SK-N-SH treated with all-trans-retinoic acid at 6 μM for 48 hours (cell line): ENCODE data around the gene FGF18.

Experiments
- ATAC-seq: fragments of 200-7000 bp; cut with Tn5 transposase; 3 replicates; pipeline ENCODE4 v1.9.1; 2020; ENCODE audit warnings: mild to moderate bottlenecking, moderate library complexity
- ARNTL ChIP-seq: fragments of 450-650 bp; formaldehyde crosslinking; IDR thresholded peaks from 2 replicates; pipeline ENCODE4 v1.5.0; 2020; ENCODE audit warnings: low read depth, mild to moderate bottlenecking, moderate library complexity, borderline replicate concordance
- BACH2 ChIP-seq: fragments of 250-450 bp; sonication (Bioruptor Pico); IDR thresholded peaks from 2 replicates; pipeline ENCODE4 v1.9.0; 2021; ENCODE audit warnings: mild to moderate bottlenecking, borderline replicate concordance
- CSDC2 ChIP-seq: fragments of 250-450 bp; sonication (Bioruptor Pico); IDR thresholded peaks from 2 replicates; pipeline ENCODE4 v1.5.0; 2020; ENCODE audit warnings: mild to moderate bottlenecking, moderate library complexity
- ESRRG ChIP-seq: fragments of 250-450 bp; sonication (Bioruptor Pico); IDR thresholded peaks from 2 replicates; pipeline ENCODE4 v1.6.1; 2021; ENCODE audit warnings: mild to moderate bottlenecking
- GLIS3 ChIP-seq: fragments of 250-450 bp; sonication (Bioruptor Pico); IDR thresholded peaks from 2 replicates; pipeline ENCODE4 v1.5.0; 2020; ENCODE audit warnings: mild to moderate bottlenecking, moderate library complexity
- ISL1 ChIP-seq: fragments of 250-450 bp; sonication (Bioruptor Pico); IDR thresholded peaks from 2 replicates; pipeline ENCODE4 v2.1.2; 2022; ENCODE audit warnings: mild to moderate bottlenecking, moderate library complexity
- OSR1 ChIP-seq: fragments of 250-450 bp; sonication (Bioruptor Pico); IDR thresholded peaks from 2 replicates; pipeline ENCODE4 v1.8.0; 2022; ENCODE audit warnings: moderate library complexity, mild to moderate bottlenecking, inconsistent platforms
- PPARA ChIP-seq: fragments of 250-450 bp; sonication (Bioruptor Pico); IDR thresholded peaks from 2 replicates; pipeline ENCODE4 v1.5.0; 2020; ENCODE audit warnings: mild to moderate bottlenecking, borderline replicate concordance
- RARB ChIP-seq: fragments of 250-450 bp; sonication (Bioruptor Pico); IDR thresholded peaks from 2 replicates; pipeline ENCODE4 v1.8.0; 2021; ENCODE audit warnings: mild to moderate bottlenecking, moderate library complexity
- SNAI2 ChIP-seq: fragments of 250-450 bp; sonication (Bioruptor Pico); IDR thresholded peaks from 2 replicates; pipeline ENCODE4 v1.5.0; 2020; ENCODE audit warnings: mild to moderate bottlenecking, moderate library complexity
- TCF4 ChIP-seq: fragments of 250-450 bp; sonication (Bioruptor Pico); IDR thresholded peaks from 2 replicates; pipeline ENCODE4 v1.8.0; 2021; ENCODE audit warnings: mild to moderate bottlenecking, moderate library complexity, borderline replicate concordance
- TOX ChIP-seq: fragments of 250-450 bp; sonication (Bioruptor Pico); IDR thresholded peaks from 2 replicates; pipeline ENCODE4 v1.8.0; 2021; ENCODE audit warnings: mild to moderate bottlenecking, moderate library complexity, borderline replicate concordance
- ZC3H10 ChIP-seq: fragments of 250-450 bp; sonication (Bioruptor Pico); IDR thresholded peaks from 2 replicates; pipeline ENCODE4 v1.5.1; 2021; ENCODE audit warnings: mild to moderate bottlenecking, moderate library complexity
- ZFP3 ChIP-seq: fragments of 250-450 bp; sonication (Bioruptor Pico); IDR thresholded peaks from 2 replicates; pipeline ENCODE4 v1.5.0; 2020; ENCODE audit warnings: mild to moderate bottlenecking, moderate library complexity
- ZFP30 ChIP-seq: fragments of 450-650 bp; formaldehyde crosslinking; IDR thresholded peaks from 2 replicates; pipeline ENCODE4 v1.5.0; 2022; ENCODE audit warnings: mild to moderate bottlenecking, moderate library complexity
- ZNF565 ChIP-seq: fragments of 450-650 bp; formaldehyde crosslinking; conservative IDR thresholded peaks from 2 replicates; pipeline ENCODE4 v1.5.0; 2020; ENCODE audit warnings: low read depth, mild to moderate bottlenecking, moderate library complexity
- ZNF70 ChIP-seq: fragments of 450-650 bp; formaldehyde crosslinking; IDR thresholded peaks from 2 replicates; pipeline ENCODE4 v1.5.0; 2020; ENCODE audit warnings: mild to moderate bottlenecking, moderate library complexity
- ZNF8 ChIP-seq: fragments of 450-650 bp; formaldehyde crosslinking; IDR thresholded peaks from 2 replicates; pipeline ENCODE4 v1.5.0; 2020; ENCODE audit warnings: mild to moderate bottlenecking, moderate library complexity
- TF ChIP-seq, protein P1 (sequence below): fragments of 250-450 bp; sonication (Bioruptor Pico); IDR thresholded peaks from 2 replicates; pipeline ENCODE4 v1.8.0; 2020; ENCODE audit warnings: mild to moderate bottlenecking, moderate library complexity, borderline replicate concordance
- TF ChIP-seq, protein P2 (sequence below): fragments of 250-450 bp; sonication (Bioruptor Pico); IDR thresholded peaks from 2 replicates; pipeline ENCODE4 v1.5.1; 2021; ENCODE audit warnings: mild to moderate bottlenecking, moderate library complexity
- TF ChIP-seq, protein P3 (sequence below): fragments of 250-450 bp; sonication (Bioruptor Pico); IDR thresholded peaks from 2 replicates; pipeline ENCODE4 v1.5.0; 2020; ENCODE audit warnings: mild to moderate bottlenecking, moderate library complexity
- TF ChIP-seq, protein P4 (sequence below): fragments of 250-450 bp; sonication (Bioruptor Pico); IDR thresholded peaks from 2 replicates; pipeline ENCODE4 v1.8.0; 2021; ENCODE audit warnings: low read depth, mild to moderate bottlenecking, moderate library complexity, borderline replicate concordance
- TF ChIP-seq, protein P5 (sequence below): fragments of 250-450 bp; sonication (Bioruptor Pico); IDR thresholded peaks from 2 replicates; pipeline ENCODE4 v1.5.1; 2020; ENCODE audit warnings: low read depth, mild to moderate bottlenecking, moderate library complexity

The FGF18 gene

DNA sequence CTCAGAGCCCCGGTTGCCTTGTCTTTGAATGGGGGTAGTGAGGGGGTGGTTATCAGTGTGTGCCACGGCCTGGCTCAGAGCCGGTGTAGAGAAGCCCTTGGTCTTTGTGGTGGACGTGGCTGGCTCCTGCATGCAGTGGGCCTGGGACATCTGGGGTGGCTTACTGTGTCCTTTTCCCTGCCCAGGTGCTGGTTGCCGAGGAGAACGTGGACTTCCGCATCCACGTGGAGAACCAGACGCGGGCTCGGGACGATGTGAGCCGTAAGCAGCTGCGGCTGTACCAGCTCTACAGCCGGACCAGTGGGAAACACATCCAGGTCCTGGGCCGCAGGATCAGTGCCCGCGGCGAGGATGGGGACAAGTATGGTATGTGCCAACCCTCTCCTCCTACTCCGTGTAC lies 16.5 kb downstream of the FGF18 start:
- ATAC-seq: no peak
- TF ChIP-seq TOX (CRISPR knock-in tag) (no peak), ZC3H10 (no peak), ZNF565 (no peak), GLIS3 (CRISPR knock-in tag) (no peak), ZNF8 (CRISPR knock-in tag) (no peak), ZFP3 (no peak)
- TF ChIP-seq, protein P1, sequence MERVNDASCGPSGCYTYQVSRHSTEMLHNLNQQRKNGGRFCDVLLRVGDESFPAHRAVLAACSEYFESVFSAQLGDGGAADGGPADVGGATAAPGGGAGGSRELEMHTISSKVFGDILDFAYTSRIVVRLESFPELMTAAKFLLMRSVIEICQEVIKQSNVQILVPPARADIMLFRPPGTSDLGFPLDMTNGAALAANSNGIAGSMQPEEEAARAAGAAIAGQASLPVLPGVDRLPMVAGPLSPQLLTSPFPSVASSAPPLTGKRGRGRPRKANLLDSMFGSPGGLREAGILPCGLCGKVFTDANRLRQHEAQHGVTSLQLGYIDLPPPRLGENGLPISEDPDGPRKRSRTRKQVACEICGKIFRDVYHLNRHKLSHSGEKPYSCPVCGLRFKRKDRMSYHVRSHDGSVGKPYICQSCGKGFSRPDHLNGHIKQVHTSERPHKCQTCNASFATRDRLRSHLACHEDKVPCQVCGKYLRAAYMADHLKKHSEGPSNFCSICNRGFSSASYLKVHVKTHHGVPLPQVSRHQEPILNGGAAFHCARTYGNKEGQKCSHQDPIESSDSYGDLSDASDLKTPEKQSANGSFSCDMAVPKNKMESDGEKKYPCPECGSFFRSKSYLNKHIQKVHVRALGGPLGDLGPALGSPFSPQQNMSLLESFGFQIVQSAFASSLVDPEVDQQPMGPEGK (CRISPR knock-in tag): no peak

DNA sequence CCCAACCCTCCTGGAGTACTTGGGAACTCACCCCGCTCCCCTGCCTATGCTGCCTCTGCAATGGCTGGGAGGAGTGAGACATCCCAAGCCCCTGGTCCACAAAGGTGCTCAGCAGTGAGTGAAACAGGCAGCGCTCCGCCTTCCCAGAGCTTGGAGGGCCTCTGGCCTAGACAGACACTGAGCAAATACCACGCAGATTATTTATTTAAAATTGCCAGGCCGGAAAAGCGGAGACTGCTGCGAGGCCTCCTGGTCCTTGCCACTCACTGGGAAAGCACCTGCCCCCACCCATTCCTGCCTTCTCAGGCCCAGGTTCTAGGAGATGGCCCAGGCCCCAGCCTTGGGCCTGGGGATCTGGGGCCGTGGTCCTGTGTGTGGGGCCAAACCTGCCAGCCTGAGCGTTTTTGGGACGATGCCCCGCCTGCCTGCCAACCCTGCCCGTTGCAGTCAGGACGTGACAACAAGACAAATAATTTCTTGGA lies 17.4 kb downstream of the FGF18 start:
- no peak for ATAC-seq
- TF ChIP-seq ISL1 (CRISPR knock-in tag) (no peak), ARNTL (no peak), PPARA (CRISPR knock-in tag) (no peak), OSR1 (no peak), BACH2 (CRISPR knock-in tag) (no peak), ZFP3 (no peak), RARB (CRISPR knock-in tag) (no peak), ESRRG (CRISPR knock-in tag) (no peak), CSDC2 (no peak), TOX (CRISPR knock-in tag) (no peak)

DNA sequence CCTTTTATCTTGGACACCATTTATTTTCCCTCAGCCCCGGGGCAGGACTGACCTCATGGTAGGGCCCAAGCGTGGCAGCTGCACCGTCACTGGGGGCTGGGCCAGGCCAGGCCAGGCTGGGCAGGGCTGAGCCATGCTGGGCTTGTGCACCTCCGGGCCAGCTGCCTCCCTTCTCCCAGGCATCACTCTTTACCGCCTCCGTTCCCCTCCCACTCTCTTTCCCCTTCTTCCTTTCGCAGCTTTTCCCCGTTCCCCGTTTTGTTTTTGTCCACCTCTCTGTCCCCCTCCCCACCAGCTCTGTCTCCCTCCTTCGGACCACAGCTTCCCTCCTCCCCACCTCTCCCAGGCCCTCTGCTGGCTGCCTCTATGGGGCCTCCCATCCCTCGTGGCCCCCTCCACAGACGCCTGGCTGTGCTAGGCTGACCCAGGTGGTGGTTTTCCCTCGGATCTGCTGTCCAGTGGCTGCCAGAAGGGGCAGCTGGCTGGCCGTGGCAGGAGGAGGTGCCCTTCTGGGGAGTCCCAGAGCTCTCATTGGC lies 17.9 kb downstream of the FGF18 start:
- ATAC-seq: no peak
- TF ChIP-seq SNAI2 (CRISPR knock-in tag) (no peak), ARNTL (no peak), CSDC2 (no peak), ZNF8 (CRISPR knock-in tag) (no peak), OSR1 (no peak), ZFP30 (no peak), TOX (CRISPR knock-in tag) (no peak), ISL1 (CRISPR knock-in tag) (no peak), TCF4 (CRISPR knock-in tag) (no peak), BACH2 (CRISPR knock-in tag) (no peak), ZNF70 (no peak), GLIS3 (CRISPR knock-in tag) (no peak), RARB (CRISPR knock-in tag) (no peak)
- TF ChIP-seq, protein P2, sequence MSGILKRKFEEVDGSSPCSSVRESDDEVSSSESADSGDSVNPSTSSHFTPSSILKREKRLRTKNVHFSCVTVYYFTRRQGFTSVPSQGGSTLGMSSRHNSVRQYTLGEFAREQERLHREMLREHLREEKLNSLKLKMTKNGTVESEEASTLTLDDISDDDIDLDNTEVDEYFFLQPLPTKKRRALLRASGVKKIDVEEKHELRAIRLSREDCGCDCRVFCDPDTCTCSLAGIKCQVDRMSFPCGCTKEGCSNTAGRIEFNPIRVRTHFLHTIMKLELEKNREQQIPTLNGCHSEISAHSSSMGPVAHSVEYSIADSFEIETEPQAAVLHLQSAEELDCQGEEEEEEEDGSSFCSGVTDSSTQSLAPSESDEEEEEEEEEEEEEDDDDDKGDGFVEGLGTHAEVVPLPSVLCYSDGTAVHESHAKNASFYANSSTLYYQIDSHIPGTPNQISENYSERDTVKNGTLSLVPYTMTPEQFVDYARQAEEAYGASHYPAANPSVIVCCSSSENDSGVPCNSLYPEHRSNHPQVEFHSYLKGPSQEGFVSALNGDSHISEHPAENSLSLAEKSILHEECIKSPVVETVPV (CRISPR knock-in tag): no peak

DNA sequence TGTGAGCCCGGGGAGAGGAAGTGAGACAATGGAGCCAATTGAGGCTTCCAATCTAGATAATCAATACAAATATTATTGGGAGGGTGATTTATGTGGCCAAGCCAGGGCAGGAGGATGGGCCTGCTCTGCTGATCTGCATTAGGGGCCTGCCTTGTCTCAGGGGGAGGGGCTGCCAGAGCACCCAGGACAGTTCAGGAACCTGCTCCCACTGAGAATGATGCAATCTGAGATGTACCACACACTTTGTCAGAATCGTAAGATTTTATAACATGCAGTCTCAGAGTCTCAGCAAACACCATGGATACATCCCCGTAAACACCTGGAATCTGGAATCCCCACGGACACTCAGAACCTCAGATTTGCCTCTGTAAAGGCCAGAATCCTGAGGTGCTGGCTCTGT lies 19.3 kb downstream of the FGF18 start:
- ATAC-seq: no peak
- no peak for TF ChIP-seq ZFP30
- TF ChIP-seq, protein P3, sequence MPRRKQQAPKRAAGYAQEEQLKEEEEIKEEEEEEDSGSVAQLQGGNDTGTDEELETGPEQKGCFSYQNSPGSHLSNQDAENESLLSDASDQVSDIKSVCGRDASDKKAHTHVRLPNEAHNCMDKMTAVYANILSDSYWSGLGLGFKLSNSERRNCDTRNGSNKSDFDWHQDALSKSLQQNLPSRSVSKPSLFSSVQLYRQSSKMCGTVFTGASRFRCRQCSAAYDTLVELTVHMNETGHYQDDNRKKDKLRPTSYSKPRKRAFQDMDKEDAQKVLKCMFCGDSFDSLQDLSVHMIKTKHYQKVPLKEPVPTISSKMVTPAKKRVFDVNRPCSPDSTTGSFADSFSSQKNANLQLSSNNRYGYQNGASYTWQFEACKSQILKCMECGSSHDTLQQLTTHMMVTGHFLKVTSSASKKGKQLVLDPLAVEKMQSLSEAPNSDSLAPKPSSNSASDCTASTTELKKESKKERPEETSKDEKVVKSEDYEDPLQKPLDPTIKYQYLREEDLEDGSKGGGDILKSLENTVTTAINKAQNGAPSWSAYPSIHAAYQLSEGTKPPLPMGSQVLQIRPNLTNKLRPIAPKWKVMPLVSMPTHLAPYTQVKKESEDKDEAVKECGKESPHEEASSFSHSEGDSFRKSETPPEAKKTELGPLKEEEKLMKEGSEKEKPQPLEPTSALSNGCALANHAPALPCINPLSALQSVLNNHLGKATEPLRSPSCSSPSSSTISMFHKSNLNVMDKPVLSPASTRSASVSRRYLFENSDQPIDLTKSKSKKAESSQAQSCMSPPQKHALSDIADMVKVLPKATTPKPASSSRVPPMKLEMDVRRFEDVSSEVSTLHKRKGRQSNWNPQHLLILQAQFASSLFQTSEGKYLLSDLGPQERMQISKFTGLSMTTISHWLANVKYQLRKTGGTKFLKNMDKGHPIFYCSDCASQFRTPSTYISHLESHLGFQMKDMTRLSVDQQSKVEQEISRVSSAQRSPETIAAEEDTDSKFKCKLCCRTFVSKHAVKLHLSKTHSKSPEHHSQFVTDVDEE (CRISPR knock-in tag): no peak
- TF ChIP-seq, protein P4, sequence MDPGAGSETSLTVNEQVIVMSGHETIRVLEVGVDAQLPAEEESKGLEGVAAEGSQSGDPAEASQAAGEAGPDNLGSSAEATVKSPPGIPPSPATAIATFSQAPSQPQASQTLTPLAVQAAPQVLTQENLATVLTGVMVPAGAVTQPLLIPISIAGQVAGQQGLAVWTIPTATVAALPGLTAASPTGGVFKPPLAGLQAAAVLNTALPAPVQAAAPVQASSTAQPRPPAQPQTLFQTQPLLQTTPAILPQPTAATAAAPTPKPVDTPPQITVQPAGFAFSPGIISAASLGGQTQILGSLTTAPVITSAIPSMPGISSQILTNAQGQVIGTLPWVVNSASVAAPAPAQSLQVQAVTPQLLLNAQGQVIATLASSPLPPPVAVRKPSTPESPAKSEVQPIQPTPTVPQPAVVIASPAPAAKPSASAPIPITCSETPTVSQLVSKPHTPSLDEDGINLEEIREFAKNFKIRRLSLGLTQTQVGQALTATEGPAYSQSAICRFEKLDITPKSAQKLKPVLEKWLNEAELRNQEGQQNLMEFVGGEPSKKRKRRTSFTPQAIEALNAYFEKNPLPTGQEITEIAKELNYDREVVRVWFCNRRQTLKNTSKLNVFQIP (CRISPR knock-in tag): no peak
- TF ChIP-seq SNAI2 (CRISPR knock-in tag): no peak
- TF ChIP-seq, protein P5, sequence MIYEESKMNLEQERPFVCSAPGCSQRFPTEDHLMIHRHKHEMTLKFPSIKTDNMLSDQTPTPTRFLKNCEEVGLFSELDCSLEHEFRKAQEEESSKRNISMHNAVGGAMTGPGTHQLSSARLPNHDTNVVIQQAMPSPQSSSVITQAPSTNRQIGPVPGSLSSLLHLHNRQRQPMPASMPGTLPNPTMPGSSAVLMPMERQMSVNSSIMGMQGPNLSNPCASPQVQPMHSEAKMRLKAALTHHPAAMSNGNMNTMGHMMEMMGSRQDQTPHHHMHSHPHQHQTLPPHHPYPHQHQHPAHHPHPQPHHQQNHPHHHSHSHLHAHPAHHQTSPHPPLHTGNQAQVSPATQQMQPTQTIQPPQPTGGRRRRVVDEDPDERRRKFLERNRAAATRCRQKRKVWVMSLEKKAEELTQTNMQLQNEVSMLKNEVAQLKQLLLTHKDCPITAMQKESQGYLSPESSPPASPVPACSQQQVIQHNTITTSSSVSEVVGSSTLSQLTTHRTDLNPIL (CRISPR knock-in tag): no peak
- no peak for TF ChIP-seq ARNTL
- TF ChIP-seq ESRRG (CRISPR knock-in tag): no peak
- TF ChIP-seq ZFP3: no peak
- TF ChIP-seq ZNF565: no peak
- TF ChIP-seq TCF4 (CRISPR knock-in tag): no peak
- TF ChIP-seq, protein P1 (CRISPR knock-in tag): no peak
- TF ChIP-seq, protein P2 (CRISPR knock-in tag): no peak
- no peak for TF ChIP-seq TOX (CRISPR knock-in tag)
- no peak for TF ChIP-seq BACH2 (CRISPR knock-in tag)
- no peak for TF ChIP-seq CSDC2
- TF ChIP-seq ZNF70: no peak
